Endodermal cell (in vitro differentiated cells): ENCODE results near the gene MYL4. TPM values are rescaled to one million over a fixed set of nuclear protein-coding genes. Genes with fewer than 3 reads are reported as not detected.

Experiments
- DNase-seq: peaks from one replicate; pipeline ENCODE4 v3.0.0-alpha.2; 2017
- H3K27ac ChIP-seq: 2 replicates; pipeline ENCODE4 v1.5.1; 2013; ENCODE audit warnings: mild to moderate bottlenecking, low read depth, low read length, moderate library complexity
- H3K27me3 ChIP-seq: 2 replicates; pipeline ENCODE4 v1.6.1; 2013; ENCODE audit warnings: mild to moderate bottlenecking, low read length, moderate library complexity; ENCODE audit not compliant: insufficient read depth, control insufficient read depth, poor library complexity, severe bottlenecking
- H3K36me3 ChIP-seq: 2 replicates; pipeline ENCODE4 v1.7.0; 2013; ENCODE audit warnings: mild to moderate bottlenecking, low read length, moderate library complexity; ENCODE audit not compliant: control insufficient read depth, insufficient read depth
- H3K4me1 ChIP-seq: one replicate; pipeline ENCODE4 v1.7.0; 2013; ENCODE audit warnings: low read length; ENCODE audit not compliant: control insufficient read depth, insufficient read depth
- H3K4me3 ChIP-seq: 2 replicates; pipeline ENCODE4 v1.5.1; 2013; ENCODE audit warnings: mild to moderate bottlenecking, low read length, moderate library complexity
- H3K9ac ChIP-seq: 2 replicates; pipeline ENCODE4 v1.6.1; 2013; ENCODE audit warnings: mild to moderate bottlenecking, low read length, moderate library complexity; ENCODE audit not compliant: poor library complexity, severe bottlenecking; ENCODE audit errors: extremely low read depth
- H3K9me3 ChIP-seq: 2 replicates; pipeline ENCODE4 v1.6.1; 2013; ENCODE audit warnings: mild to moderate bottlenecking, low read length, moderate library complexity; ENCODE audit not compliant: control insufficient read depth
- H3K27ac Mint-ChIP-seq: 2 replicates; pipeline ENCODE4 v1.8.0; 2020; ENCODE audit warnings: mixed read lengths
- H3K27me3 Mint-ChIP-seq: 2 replicates; pipeline ENCODE4 v1.8.0; 2021; ENCODE audit warnings: mild to moderate bottlenecking, mixed read lengths; ENCODE audit not compliant: insufficient read depth
- H3K36me3 Mint-ChIP-seq: 2 replicates; pipeline ENCODE4 v1.8.0; 2020; ENCODE audit warnings: low read depth, mixed read lengths
- H3K4me1 Mint-ChIP-seq: 2 replicates; pipeline ENCODE4 v1.8.0; 2020; ENCODE audit warnings: mixed read lengths
- H3K4me3 Mint-ChIP-seq: 2 replicates; pipeline ENCODE4 v1.8.0; 2020; ENCODE audit warnings: mild to moderate bottlenecking, moderate library complexity, mixed read lengths
- H3K9me3 Mint-ChIP-seq: 2 replicates; pipeline ENCODE4 v1.8.0; 2020; ENCODE audit warnings: mild to moderate bottlenecking, mixed read lengths
- whole genome bisulfite sequencing, 2 experiments: methylation state at CpG; one replicate each; pipeline versions ENCODE4 v1.1.5 to v1.1.7; 2013; ENCODE audit warnings: missing lambda C conversion rate in 2 of 2, mixed read lengths in 1 of 2; ENCODE audit not compliant: insufficient coverage in 1 of 2, insufficient read length in 1 of 2; 5-methylcytosine and 5-hydroxymethylcytosine counted together
- total RNA-seq, 2 donors: library from RNA; stranded (reverse); fragmentation: NEBNext Ultra II Directional in 1 of 2; extraction: Animal tissue kit (Norgen Biotek cat#: 25700) in 1 of 2; gene quantifications; 2 replicates in 1 of 2; 3 replicates in 1 of 2; pipeline ENCODE4 v1.2.1, GENCODE V29; 2021
- TF ChIP-seq, protein P1 (sequence below): fragments of 200-600 bp; sonication (generic); conservative IDR thresholded peaks from 2 replicates; pipeline ENCODE4 v1.5.0; 2021; ENCODE audit warnings: antibody characterized with exemption, mild to moderate bottlenecking

MYL4 gene
- total RNA-seq, 2 donors from 2014 or later = 15.5 to 20.0 TPM

- Mint-ChIP-seq H3K4me3 (no peak overlapping the region), H3K27ac (no peak overlapping the region), H3K4me1 (no peaks in the 10 kb centered on the region), H3K36me3 (no peaks in the 10 kb centered on the region), H3K9me3 (no peaks in the 10 kb centered on the region), H3K27me3 (peaks cover 21% of the 10 kb centered on the region)
- H3K9me3 ChIP-seq = no peaks in the 10 kb centered on the region
- no peaks in the 10 kb centered on the region for H3K4me1 ChIP-seq
- 99 to 100% methylated on average over 1 to 2 of the region's 2 CpGs for WGBS, 2 experiments
- no peaks in the 10 kb centered on the region for H3K27me3 ChIP-seq
- no peak overlapping the region for H3K9ac ChIP-seq
- no peaks in the 10 kb centered on the region for H3K36me3 ChIP-seq
- no peak overlapping the region for H3K27ac ChIP-seq
- TF ChIP-seq, protein P1, sequence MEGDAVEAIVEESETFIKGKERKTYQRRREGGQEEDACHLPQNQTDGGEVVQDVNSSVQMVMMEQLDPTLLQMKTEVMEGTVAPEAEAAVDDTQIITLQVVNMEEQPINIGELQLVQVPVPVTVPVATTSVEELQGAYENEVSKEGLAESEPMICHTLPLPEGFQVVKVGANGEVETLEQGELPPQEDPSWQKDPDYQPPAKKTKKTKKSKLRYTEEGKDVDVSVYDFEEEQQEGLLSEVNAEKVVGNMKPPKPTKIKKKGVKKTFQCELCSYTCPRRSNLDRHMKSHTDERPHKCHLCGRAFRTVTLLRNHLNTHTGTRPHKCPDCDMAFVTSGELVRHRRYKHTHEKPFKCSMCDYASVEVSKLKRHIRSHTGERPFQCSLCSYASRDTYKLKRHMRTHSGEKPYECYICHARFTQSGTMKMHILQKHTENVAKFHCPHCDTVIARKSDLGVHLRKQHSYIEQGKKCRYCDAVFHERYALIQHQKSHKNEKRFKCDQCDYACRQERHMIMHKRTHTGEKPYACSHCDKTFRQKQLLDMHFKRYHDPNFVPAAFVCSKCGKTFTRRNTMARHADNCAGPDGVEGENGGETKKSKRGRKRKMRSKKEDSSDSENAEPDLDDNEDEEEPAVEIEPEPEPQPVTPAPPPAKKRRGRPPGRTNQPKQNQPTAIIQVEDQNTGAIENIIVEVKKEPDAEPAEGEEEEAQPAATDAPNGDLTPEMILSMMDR = no peak
- no peak for DNase-seq
- no peak overlapping the region for H3K4me3 ChIP-seq
Measured at GRCh38 chr17:47244697-47245096, 35.5 kb downstream of the MYL4 start.

DNA sequence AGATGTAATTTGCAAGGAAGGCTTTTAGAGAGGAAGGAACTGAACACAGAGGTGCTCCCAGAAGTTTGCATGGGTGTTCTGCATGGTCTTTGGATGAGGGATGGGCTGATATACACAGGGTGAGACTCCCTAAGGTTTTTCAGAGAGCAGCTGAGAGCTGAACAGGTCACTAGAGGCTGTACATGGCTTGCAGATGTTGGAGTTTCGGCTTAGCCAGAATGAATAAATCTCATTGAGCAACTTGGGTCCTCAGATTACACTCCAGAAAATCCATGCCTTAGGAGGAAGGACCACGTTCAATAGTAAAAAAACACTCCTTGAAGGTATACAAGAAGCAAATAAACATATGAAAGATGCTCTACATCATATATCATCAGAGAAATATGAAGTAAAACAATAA is 37.0 kb downstream of the MYL4 start:
- H3K27me3 Mint-ChIP-seq = peaks cover 21% of the 10 kb centered on the region
- Histone ChIP-seq H3K9me3 (no peaks in the 10 kb centered on the region), H3K27me3 (no peaks in the 10 kb centered on the region), H3K9ac (no peak overlapping the region), H3K27ac (no peak overlapping the region), H3K36me3 (no peaks in the 10 kb centered on the region), H3K4me3 (no peak overlapping the region), H3K4me1 (no peaks in the 10 kb centered on the region)
- TF ChIP-seq, protein P1 = no peak
- peaks cover 4% of the 10 kb centered on the region for H3K4me1 Mint-ChIP-seq
- no peaks in the 10 kb centered on the region for H3K9me3 Mint-ChIP-seq
- no peak overlapping the region for H3K4me3 Mint-ChIP-seq
- DNase-seq = no peak
- WGBS, 2 experiments = 78 to 100% methylated on average over 1 to 2 of the region's 2 CpGs
- H3K27ac Mint-ChIP-seq = no peak overlapping the region
- H3K36me3 Mint-ChIP-seq = no peaks in the 10 kb centered on the region

DNA sequence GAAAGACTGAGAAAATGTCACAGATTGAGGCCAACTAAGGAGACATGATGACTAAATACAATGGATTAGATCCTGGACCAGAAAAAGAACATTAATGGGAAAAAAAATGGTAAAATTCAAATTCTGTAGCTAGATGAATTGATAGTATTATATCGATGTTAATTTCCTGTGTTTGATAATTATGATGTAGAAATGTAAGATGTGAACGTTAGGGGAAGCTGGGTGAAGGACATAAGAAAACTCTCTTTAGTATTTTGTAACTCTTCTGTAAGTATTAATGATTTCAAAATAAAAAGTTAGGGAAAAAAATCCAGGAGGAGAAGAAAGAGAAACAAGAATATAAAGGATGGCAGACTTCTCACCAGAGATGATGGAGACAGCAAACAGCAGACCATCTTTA is 41.7 kb downstream of the MYL4 start:
- no peak for DNase-seq
- H3K27me3 Mint-ChIP-seq = peaks cover 28% of the 10 kb centered on the region
- Histone ChIP-seq H3K27me3 (peaks cover 22% of the 10 kb centered on the region), H3K27ac (no peak overlapping the region), H3K4me1 (no peaks in the 10 kb centered on the region), H3K4me3 (no peak overlapping the region), H3K36me3 (no peaks in the 10 kb centered on the region), H3K9ac (no peak overlapping the region), H3K9me3 (no peaks in the 10 kb centered on the region)
- no peak overlapping the region for H3K4me3 Mint-ChIP-seq
- H3K9me3 Mint-ChIP-seq = no peaks in the 10 kb centered on the region
- H3K27ac Mint-ChIP-seq = no peak overlapping the region
- WGBS, 2 experiments = 81 to 93% methylated on average over 2 of the region's 2 CpGs
- H3K4me1 Mint-ChIP-seq = peaks cover 21% of the 10 kb centered on the region
- TF ChIP-seq, protein P1 = no peak
- no peaks in the 10 kb centered on the region for H3K36me3 Mint-ChIP-seq
